ENCODE results near the gene RERE.

DNA sequence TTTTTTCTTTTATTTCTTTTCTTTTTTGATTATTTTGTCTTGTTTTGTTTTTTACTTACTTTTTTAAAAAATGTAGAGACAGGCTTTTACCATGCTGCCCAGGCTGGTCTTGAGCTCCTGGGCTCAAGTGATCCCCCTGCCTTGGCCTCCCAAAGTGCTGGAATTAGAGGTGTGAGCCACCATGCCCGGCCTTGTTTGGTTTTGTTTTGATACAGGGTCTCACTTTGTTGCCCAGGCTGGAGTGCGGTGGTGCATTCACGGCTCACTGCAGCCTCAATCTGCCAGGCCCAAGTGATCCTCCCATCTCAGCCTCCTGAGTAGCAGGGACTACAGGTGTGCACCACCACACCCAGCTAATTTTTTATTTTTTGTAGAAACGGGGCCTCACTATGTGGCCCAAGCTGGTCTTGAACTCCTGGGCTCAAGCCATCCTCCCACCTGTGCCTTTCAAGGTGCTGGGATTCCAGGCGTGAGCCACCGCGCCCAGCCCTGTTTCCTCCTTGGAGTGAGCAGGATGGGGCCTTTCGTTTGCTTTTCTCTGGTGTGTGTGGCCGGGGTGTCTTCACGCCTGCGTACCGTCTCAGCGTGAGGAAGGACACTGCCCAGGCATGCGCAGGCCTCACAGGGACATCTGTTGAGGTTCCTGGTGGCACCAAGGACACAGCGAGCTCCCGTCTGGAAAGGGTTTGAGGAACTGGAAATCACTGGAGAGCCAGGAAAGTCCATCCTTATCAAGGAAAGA is 484.0 kb downstream of the RERE start:
- TF ChIP-seq POLR2A (IDR thresholded peaks at IDR 0.05) = no peak
- TF ChIP-seq, protein P1, sequence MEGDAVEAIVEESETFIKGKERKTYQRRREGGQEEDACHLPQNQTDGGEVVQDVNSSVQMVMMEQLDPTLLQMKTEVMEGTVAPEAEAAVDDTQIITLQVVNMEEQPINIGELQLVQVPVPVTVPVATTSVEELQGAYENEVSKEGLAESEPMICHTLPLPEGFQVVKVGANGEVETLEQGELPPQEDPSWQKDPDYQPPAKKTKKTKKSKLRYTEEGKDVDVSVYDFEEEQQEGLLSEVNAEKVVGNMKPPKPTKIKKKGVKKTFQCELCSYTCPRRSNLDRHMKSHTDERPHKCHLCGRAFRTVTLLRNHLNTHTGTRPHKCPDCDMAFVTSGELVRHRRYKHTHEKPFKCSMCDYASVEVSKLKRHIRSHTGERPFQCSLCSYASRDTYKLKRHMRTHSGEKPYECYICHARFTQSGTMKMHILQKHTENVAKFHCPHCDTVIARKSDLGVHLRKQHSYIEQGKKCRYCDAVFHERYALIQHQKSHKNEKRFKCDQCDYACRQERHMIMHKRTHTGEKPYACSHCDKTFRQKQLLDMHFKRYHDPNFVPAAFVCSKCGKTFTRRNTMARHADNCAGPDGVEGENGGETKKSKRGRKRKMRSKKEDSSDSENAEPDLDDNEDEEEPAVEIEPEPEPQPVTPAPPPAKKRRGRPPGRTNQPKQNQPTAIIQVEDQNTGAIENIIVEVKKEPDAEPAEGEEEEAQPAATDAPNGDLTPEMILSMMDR (IDR thresholded peaks at IDR 0.05) = no peak

Data from uterus (tissue), 2 donors.